T follicular helper cell (primary cell): ENCODE results near the gene CEP170.
A peak's percentile ranks its signal among the peaks of the same experiment; 100 is the strongest.
"Not testable (repeated sequence)": the region's sequence is repeated elsewhere in the genome, so short reads cannot be mapped to it uniquely, and the experiment has no call there.

ENCODE experiments used
- DNase-seq: peaks from one replicate; pipeline ENCODE4 v3.0.0-alpha.2; 2020; ENCODE audit warnings: low read depth

CEP170 gene

GRCh38 chr1:243173758-243174369 lies 81.2 kb downstream of the CEP170 start:
- not testable (repeated sequence) for DNase-seq

GRCh38 chr1:243164911-243165310 lies 90.2 kb downstream of the CEP170 start:
- DNase-seq, result not testable (repeated sequence)

GRCh38 chr1:243150906-243151305 lies 104.2 kb downstream of the CEP170 start:
- DNase-seq, result not testable (repeated sequence)

- not testable (repeated sequence) for DNase-seq
These were observed 106.0 kb downstream of the CEP170 start for GRCh38 chr1:243149120-243149519.

DNA sequence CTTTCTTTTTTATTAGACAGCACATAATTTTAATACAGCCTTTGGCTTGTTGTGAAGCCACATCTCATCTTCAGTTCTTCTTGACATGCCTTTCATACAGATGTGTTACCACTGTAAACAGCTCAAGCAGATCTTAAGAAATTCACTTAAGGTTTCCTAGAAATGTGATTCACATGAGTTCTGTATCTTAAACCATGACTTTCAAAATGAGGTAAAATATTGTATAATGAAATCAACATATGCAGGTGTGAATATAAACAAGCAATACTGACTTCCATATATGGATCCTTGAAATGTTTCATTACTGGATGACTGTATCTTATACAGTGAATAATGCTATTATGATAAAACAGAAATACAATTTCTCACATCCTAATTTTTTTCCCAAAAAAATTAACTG lies 107.7 kb downstream of the CEP170 start:
- not testable (repeated sequence) for DNase-seq

DNA sequence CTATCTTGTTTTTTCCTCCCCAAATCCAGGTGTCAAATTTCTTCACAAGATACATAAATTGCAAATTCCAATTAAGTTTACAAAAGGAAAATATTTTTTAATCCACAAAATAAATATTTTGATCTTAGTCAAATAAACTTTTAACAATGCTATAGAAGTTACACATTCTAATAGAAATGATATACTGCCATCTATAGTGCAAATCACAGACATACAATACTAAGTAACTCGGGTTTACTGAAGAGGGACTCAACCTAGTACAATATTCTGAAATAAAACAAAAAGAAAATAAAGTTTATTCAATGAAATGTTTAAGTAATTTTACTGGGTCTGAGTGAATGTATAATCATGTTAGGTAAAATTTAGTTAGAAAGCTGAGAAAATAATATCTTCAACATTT lies 114.6 kb downstream of the CEP170 start:
- not testable (repeated sequence) for DNase-seq

- not testable (repeated sequence) for DNase-seq
These were observed 132.1 kb downstream of the CEP170 start for GRCh38 chr1:243122876-243123409.

GRCh38 chr1:243121939-243122338 lies 133.1 kb downstream of the CEP170 start:
- not testable (repeated sequence) for DNase-seq

DNA sequence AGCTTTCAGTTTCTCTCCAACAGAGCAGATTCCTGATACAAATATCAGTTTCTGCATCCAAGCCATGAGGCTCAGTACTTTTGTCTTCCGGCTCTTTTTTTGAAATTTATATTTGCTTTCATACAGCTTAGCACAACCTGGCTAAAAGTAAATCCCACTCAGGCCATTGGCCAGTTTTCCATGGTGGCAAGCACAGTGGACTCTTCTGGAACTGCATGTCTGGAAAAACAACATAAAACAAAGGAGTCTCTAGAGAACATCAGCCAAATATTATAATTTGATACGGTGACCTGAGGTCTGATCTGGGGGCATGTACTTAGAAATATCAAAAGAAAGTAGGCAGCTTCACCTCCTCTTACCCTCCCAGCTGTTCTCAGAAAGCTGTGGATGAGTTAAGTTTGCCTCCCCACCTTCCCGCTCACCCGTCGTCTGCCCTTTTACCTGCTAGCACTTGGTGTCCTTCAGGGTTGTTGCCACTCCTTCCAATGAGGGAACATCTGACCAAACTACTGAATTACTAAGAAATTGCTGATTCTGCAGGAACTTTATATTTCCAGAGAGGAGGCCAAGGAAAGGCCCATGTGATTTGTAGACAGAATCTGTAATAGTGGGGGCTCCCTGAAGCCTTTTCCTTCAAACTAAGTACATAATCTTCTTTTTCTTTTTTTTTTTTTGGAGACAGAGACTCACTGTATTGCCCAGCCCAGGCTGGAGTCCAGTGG lies 136.3 kb downstream of the CEP170 start:
- not testable (repeated sequence) for DNase-seq

GRCh38 chr1:243116187-243116586 lies 138.9 kb downstream of the CEP170 start:
- not testable (repeated sequence) for DNase-seq

DNA sequence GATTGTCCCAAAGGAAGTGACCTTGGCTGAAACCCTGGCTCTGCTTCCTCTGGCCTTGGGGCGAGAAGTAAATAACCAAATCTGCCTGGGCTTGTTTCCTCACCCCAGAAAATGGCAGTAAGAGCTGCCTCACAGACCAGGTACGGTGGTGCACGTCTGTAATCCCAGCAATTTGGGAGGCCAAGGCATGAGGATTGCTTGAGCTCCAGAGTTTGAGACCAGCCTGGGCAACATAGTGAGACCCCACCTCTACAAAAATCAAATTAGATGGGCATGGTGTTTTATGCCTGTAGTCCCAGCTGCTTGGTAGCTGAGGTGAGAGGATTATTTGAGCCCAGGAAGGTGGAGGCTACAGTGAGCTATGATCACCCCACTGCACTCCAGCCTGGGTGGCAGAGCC lies 140.3 kb downstream of the CEP170 start:
- DNase-seq, result not testable (repeated sequence)

GRCh38 chr1:243114059-243114713 lies 140.9 kb downstream of the CEP170 start:
- DNase-seq, result not testable (repeated sequence)

DNA sequence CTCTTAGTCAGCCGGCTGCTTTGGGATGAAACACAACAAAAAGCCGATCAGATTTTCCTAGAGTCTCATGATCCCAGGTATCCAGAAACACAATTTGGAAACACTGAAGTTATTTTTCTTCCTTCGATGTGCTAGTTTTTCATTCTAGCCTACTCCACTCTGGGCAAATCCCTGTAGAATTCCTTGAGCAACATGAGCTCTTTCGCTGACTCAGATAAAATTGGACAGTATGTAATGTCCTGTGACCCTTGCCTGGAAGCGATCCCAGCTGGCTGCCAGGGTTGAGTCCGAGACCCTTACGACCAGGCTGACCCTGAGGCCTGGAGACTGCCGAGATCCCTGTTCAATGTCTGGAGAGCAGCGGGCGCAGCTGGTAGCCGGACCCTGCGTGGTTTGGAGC lies 147.9 kb downstream of the CEP170 start:
- DNase-seq, result not testable (repeated sequence)

- not testable (repeated sequence) for DNase-seq
These were observed 149.3 kb downstream of the CEP170 start for GRCh38 chr1:243105652-243106332.

DNA sequence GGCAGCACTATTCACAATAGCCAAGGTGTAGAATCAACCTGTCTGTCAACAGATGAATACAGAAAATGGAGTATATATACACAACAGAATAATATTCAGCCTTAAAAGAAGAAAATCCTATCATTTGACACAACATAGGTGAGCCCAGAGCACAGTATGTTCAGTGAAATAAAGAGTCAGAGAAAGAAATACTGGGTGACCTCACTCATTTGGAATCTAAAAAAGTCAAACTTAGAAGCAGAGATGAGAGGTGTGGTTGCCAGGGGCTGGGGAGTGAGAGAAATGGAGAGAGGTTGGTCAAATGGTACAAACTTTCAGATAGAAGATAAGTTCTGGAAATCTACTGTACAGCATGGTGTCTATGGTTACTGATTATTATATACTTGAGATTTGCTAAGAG lies 150.0 kb downstream of the CEP170 start:
- not testable (repeated sequence) for DNase-seq

DNA sequence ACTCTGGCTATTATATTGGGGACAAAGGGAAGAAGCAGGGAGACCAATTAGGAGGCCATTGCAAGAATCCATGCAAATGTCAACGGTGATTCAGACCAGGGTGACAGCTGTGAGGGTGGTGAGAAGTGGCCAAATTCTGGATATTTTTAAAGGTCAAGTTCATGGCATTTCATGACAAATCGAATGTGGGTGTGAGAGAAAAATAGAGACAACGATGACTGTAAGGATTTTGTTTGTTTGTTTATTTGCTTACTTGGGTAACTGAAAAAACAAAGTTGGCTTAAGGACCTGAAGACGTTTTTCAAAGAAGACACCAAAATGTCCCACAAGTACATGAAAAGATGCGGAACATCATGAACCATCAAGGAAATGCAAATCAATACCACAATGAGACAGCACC lies 150.6 kb downstream of the CEP170 start:
- not testable (repeated sequence) for DNase-seq

GRCh38 chr1:243101551-243102050 lies 153.5 kb downstream of the CEP170 start:
- peak; percentile 65 for DNase-seq

DNA sequence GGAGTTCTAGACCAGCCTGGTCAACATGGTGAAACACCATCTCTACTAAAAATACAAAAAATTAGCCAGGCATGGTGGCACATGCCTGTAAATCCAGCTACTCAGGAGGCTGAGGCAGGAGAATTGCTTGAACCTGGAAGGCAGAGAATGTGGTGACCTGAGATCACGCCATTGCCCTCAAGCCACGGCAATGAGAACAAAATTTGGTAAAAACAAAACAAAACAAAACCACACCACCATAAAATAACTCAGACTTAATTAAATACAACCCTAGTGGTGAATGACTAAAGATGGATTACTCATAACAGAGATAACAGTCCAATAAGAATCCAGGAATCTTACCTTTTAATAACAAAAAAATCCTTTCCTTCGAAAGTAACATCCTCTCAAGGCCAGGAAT lies 167.7 kb downstream of the CEP170 start:
- not testable (repeated sequence) for DNase-seq
